ENCODE data around the gene SUOX. TPM values are rescaled to one million over a fixed set of nuclear protein-coding genes. Genes with fewer than 3 reads are reported as not detected.
"Not testable (repeated sequence)": the region's sequence is repeated elsewhere in the genome, so short reads cannot be mapped to it uniquely, and the experiment has no call there.

SUOX gene
- total and polyA plus RNA-seq, 10 donors = 6.0 to 29.1 (median 16.6) TPM

- no peak for TF ChIP-seq POLR2AphosphoS5 (IDR thresholded peaks at IDR 0.05)
- no peak for TF ChIP-seq POLR2A (IDR thresholded peaks at IDR 0.05)
- TF ChIP-seq, protein P1, sequence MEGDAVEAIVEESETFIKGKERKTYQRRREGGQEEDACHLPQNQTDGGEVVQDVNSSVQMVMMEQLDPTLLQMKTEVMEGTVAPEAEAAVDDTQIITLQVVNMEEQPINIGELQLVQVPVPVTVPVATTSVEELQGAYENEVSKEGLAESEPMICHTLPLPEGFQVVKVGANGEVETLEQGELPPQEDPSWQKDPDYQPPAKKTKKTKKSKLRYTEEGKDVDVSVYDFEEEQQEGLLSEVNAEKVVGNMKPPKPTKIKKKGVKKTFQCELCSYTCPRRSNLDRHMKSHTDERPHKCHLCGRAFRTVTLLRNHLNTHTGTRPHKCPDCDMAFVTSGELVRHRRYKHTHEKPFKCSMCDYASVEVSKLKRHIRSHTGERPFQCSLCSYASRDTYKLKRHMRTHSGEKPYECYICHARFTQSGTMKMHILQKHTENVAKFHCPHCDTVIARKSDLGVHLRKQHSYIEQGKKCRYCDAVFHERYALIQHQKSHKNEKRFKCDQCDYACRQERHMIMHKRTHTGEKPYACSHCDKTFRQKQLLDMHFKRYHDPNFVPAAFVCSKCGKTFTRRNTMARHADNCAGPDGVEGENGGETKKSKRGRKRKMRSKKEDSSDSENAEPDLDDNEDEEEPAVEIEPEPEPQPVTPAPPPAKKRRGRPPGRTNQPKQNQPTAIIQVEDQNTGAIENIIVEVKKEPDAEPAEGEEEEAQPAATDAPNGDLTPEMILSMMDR (IDR thresholded peaks at IDR 0.05 in 8 of 11, conservative IDR thresholded peaks at IDR 0.05 in 3 of 11) = no peak
- Histone ChIP-seq H3K36me3 (peaks cover 0 to 53% (median 6%) of the 10 kb centered on the region in 6 donors), H3K9me3 (no peaks in the 10 kb centered on the region), H3K4me3 (no peak overlapping the region), H3K27me3 (replicated peaks in 1 of 7) (no peaks in the 10 kb centered on the region), H3K27ac (peak overlapping the region in 2 of 8 donors; percentile 12 to 43), H3K4me1 (peaks cover 32 to 85% (median 65%) of the 10 kb centered on the region in 6 donors)
- WGBS, 5 donors = 55 to 91% (median 68%) methylated on average over 7 of the region's 7 CpGs
- intact Hi-C loops (cut with DNase I; ENCODE audit: low total_unique reads) = no loop called here
- DNase-seq = no peak
Observed at GRCh38 chr12:55978393-55978792, 18.7 kb upstream of the SUOX start.

DNA sequence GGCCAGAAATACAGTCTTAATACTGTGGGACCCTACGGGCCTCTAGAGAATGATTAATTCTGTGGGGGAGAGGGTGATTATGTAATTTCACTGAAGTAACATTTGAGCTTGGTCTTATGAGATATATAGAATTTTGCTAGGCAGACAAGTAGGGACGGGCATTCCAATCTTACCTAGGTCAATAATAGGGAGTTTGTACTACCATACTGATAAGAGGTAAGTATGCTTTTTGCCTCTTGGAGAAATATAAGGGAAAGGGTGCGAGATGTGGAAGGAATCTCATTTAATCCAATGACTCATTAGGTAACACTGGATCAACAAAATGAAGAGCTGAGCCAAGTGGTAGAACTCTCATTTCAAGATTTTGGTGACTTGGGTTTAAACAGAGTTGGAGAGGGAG, 18.0 kb upstream of the SUOX start:
- Histone ChIP-seq H3K27me3 (replicated peaks in 1 of 7) (no peaks in the 10 kb centered on the region), H3K4me1 (peaks cover 37 to 92% (median 71%) of the 10 kb centered on the region in 6 donors), H3K9me3 (no peaks in the 10 kb centered on the region), H3K36me3 (peaks cover 0 to 60% (median 10%) of the 10 kb centered on the region in 6 donors), H3K4me3 (no peak overlapping the region), H3K27ac (peak overlapping the region in 1 of 8 donors; percentile 3)
- intact Hi-C loops (cut with DNase I; ENCODE audit: low total_unique reads) = no loop called here
- 72 to 96% (median 85%) methylated on average over 3 of the region's 3 CpGs for WGBS, 5 donors
- no peak for DNase-seq
- TF ChIP-seq POLR2AphosphoS5 (IDR thresholded peaks at IDR 0.05) (no peak), POLR2A (IDR thresholded peaks at IDR 0.05) (no peak)
- TF ChIP-seq, protein P1 (IDR thresholded peaks at IDR 0.05 in 8 of 11, conservative IDR thresholded peaks at IDR 0.05 in 3 of 11) = no peak

- Histone ChIP-seq H3K36me3 (peaks cover 0 to 76% (median 27%) of the 10 kb centered on the region in 6 donors), H3K27ac (peak overlapping the region in 4 of 8 donors; percentile 12 to 76 (median 54)), H3K4me1 (peaks cover 18 to 81% (median 52%) of the 10 kb centered on the region in 6 donors)
- H3K4me3 ChIP-seq; DNase-seq; intact Hi-C loops (cut with DNase I; ENCODE audit: low total_unique reads); H3K27me3 ChIP-seq (replicated peaks in 1 of 7); H3K9me3 ChIP-seq: not testable (repeated sequence)
- 70 to 85% (median 81%) methylated on average over 5 of the region's 5 CpGs for WGBS, 5 donors
Observed at GRCh38 chr12:55981882-55982281, 15.2 kb upstream of the SUOX start.

DNA sequence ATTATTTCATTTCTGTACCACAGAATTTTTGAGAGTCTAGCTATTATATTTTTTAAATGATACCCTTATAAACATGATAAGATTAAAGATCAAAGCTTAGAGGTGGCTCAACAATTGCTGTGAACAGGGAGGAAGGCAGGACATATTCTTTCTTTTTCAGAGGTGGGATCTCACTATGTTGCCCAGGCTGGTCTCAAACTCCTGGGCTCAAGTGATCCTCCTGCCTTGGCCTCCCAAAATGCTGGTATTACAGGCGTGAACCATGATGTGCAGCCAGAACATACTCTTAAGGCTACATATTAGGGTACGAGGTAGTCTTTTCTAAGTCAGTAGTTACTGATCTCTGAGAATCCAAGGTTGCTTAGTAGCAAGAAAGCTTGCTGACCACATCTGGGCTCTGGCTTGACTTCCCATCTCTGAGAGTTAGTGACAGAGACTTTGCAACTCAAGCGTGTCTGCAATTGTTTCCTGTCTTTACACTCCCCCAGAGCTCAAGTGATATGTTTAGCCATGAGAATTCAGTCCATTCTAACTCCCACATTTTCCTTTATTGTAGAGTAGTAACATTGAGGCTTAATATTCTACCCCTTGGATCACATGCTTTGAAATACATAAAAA, 14.6 kb upstream of the SUOX start:
- TF ChIP-seq POLR2AphosphoS5 (IDR thresholded peaks at IDR 0.05) (no peak), POLR2A (IDR thresholded peaks at IDR 0.05) (no peak)
- TF ChIP-seq, protein P1 (IDR thresholded peaks at IDR 0.05 in 8 of 11, conservative IDR thresholded peaks at IDR 0.05 in 3 of 11) = no peak
- Histone ChIP-seq H3K4me1 (peaks cover 18 to 76% (median 47%) of the 10 kb centered on the region in 6 donors), H3K4me3 (no peak overlapping the region), H3K27ac (peak overlapping the region; percentile 1 to 76 (median 52)), H3K27me3 (replicated peaks in 1 of 7) (no peaks in the 10 kb centered on the region), H3K9me3 (no peaks in the 10 kb centered on the region), H3K36me3 (peaks cover 0 to 76% (median 32%) of the 10 kb centered on the region in 6 donors)
- no peak for DNase-seq
- intact Hi-C loops (cut with DNase I; ENCODE audit: low total_unique reads) = no loop called here
- WGBS, 5 donors = 32 to 45% (median 36%) methylated on average over 3 of the region's 3 CpGs
